ENCODE results near the gene FAN1. TPM values are rescaled to one million over a fixed set of nuclear protein-coding genes. Genes with fewer than 3 reads are reported as not detected.

Gene FAN1
- total and polyA plus RNA-seq, 2 experiments from 2014 or later, result 14.6 to 17.2 TPM

DNA sequence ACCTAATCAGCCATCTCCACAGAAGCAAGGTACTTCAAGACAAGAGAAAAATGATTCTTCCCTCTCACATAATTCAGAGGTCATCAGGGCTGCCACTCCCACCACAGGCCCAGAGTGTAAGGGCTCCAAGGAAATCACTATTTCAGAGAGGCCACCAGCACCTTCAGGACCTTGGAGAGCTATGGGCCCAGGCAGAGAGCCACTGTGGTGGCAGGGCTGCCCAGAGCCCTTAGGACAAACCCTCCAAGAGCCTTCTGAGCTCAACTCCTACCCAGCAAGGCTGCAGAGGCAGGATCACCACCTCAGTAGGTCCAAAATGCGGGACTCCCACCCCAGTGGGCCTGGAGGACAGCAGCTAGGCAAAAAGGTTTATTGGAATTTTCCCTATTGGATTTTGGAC lies 17.9 kb upstream of the FAN1 start:
- 13 to 33% methylated on average over 1 of the region's 1 CpG for WGBS, 2 experiments (ENCODE audit: low coverage in 1 of 2, low lambda C conversion rate in 2 of 2, missing lambda C conversion rate in 2 of 2)
- Histone ChIP-seq H3K4me2 (ENCODE audit: unreplicated experiment) (no peak overlapping the region), H2AFZ (no peak overlapping the region), H3K9me3 (ENCODE audit: low read depth) (no peaks in the 10 kb centered on the region), H3F3A (ENCODE audit: insufficient read depth) (no peaks in the 10 kb centered on the region), H3K4me3 (no peak overlapping the region), H3K9ac (no peak overlapping the region), H3K27me3 (replicated peaks; ENCODE audit: insufficient read depth) (no peaks in the 10 kb centered on the region), H3K27ac (no peak overlapping the region), H3K4me1 (ENCODE audit: insufficient read depth) (no peaks in the 10 kb centered on the region), H3K36me3 (ENCODE audit: low read depth) (no peaks in the 10 kb centered on the region), H3K9me2 (ENCODE audit: insufficient read depth) (no peaks in the 10 kb centered on the region), H4K20me1 (ENCODE audit: insufficient read depth) (no peaks in the 10 kb centered on the region), H3K79me2 (ENCODE audit: insufficient read depth) (no peaks in the 10 kb centered on the region)
- TF ChIP-seq EZH2phosphoT487 (IDR thresholded peaks at IDR 0.05; ENCODE audit: insufficient read depth, low read depth) (no peak), EZH2 (IDR thresholded peaks at IDR 0.05; ENCODE audit: insufficient read depth, poor library complexity, severe bottlenecking) (no peak)
- in situ Hi-C loops (cut with MboI), result no loop called here
- peak; percentile 43 for DNase-seq

DNA sequence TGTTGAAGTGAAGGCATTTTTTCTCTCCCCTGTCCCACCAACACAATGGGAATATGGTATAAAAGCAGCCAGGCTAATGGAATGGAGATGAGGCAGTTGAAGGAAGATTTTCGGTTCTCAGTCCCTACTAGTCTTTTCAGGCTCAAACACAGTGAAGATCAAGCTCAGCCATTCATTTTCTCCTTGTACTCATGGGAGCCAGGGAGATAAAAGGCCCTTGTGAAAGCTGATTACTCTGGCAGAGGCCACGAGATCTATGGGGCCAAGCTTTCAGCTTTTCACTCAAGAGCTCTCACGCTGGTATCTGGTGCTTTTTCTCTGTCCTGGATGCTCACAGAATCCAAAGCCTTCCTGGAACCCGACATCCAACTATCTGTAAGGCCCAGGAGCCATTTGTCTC lies 14.5 kb upstream of the FAN1 start:
- in situ Hi-C loops (cut with MboI), result no loop called here
- H2AFZ ChIP-seq, result no peak overlapping the region
- no peaks in the 10 kb centered on the region for H3K9me2 ChIP-seq (ENCODE audit: insufficient read depth)
- H3K9me3 ChIP-seq (ENCODE audit: low read depth), result no peaks in the 10 kb centered on the region
- no peaks in the 10 kb centered on the region for H4K20me1 ChIP-seq (ENCODE audit: insufficient read depth)
- no peaks in the 10 kb centered on the region for H3K79me2 ChIP-seq (ENCODE audit: insufficient read depth)
- no peak overlapping the region for H3K4me3 ChIP-seq
- WGBS, 2 experiments (ENCODE audit: low coverage in 1 of 2, low lambda C conversion rate in 2 of 2, missing lambda C conversion rate in 2 of 2), result 16 to 20% methylated on average over 4 of the region's 4 CpGs
- H3K27me3 ChIP-seq (replicated peaks; ENCODE audit: insufficient read depth), result no peaks in the 10 kb centered on the region
- no peaks in the 10 kb centered on the region for H3F3A ChIP-seq (ENCODE audit: insufficient read depth)
- H3K27ac ChIP-seq, result no peak overlapping the region
- no peak overlapping the region for H3K4me2 ChIP-seq (ENCODE audit: unreplicated experiment)
- no peak for DNase-seq
- TF ChIP-seq EZH2 (IDR thresholded peaks at IDR 0.05; ENCODE audit: insufficient read depth, poor library complexity, severe bottlenecking) (no peak), EZH2phosphoT487 (IDR thresholded peaks at IDR 0.05; ENCODE audit: insufficient read depth, low read depth) (no peak)
- no peaks in the 10 kb centered on the region for H3K36me3 ChIP-seq (ENCODE audit: low read depth)
- no peak overlapping the region for H3K9ac ChIP-seq
- H3K4me1 ChIP-seq (ENCODE audit: insufficient read depth), result 0 out of 2 replicates have a peak, but pooled peaks cover 3% of the 10 kb centered on the region

DNA sequence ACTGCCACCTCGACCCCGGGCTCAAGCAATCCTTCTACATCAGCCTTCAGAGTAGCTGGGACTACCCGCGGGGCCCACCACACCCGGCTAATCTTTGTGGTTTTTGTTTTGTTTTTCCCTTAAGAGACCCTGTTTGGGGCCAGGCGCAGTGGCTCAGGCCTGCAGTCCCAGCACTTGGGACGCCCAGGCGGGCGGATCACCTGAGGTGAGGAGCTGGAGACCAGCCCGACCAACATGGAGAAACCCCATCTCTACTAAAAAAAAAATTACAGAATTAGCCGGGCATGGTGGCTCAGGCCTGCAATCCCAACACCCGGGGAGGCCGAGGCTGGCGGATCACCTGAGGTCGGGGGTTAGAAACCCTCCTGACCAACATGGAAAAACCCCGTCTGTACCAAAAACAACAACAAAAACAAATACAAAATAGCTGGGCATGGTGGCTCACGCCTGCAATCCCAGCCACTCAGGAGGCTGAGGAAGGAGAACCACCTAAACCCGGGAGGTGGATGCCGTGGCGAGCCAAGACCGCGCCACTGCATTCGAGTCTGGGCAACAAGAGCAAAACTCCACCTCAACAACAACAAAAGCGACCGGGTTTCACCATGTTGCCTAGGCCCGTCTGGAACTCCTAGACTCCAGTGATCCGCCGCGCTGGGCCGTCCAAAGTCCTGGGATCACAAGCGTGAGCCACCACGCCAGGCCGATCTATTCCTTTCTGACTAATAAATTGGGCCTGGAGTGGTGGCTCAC lies 8.1 kb upstream of the FAN1 start:
- WGBS, 2 experiments (ENCODE audit: low coverage in 1 of 2, low lambda C conversion rate in 2 of 2, missing lambda C conversion rate in 2 of 2), result 88% methylated on average over 33 of the region's 33 CpGs
- no peak for TF ChIP-seq EZH2phosphoT487 (IDR thresholded peaks at IDR 0.05; ENCODE audit: insufficient read depth, low read depth)
- TF ChIP-seq EZH2 (IDR thresholded peaks at IDR 0.05; ENCODE audit: insufficient read depth, poor library complexity, severe bottlenecking), result no peak
- Histone ChIP-seq H3K9ac (no peak overlapping the region), H3F3A (ENCODE audit: insufficient read depth) (no peaks in the 10 kb centered on the region), H3K4me1 (ENCODE audit: insufficient read depth) (0 out of 2 replicates have a peak, but pooled peaks cover 3% of the 10 kb centered on the region), H2AFZ (no peak overlapping the region), H3K9me2 (ENCODE audit: insufficient read depth) (no peaks in the 10 kb centered on the region), H3K27me3 (replicated peaks; ENCODE audit: insufficient read depth) (no peaks in the 10 kb centered on the region), H3K4me3 (no peak overlapping the region), H3K27ac (no peak overlapping the region), H3K36me3 (ENCODE audit: low read depth) (no peaks in the 10 kb centered on the region), H3K79me2 (ENCODE audit: insufficient read depth) (no peaks in the 10 kb centered on the region), H3K9me3 (ENCODE audit: low read depth) (no peaks in the 10 kb centered on the region), H3K4me2 (ENCODE audit: unreplicated experiment) (no peak overlapping the region), H4K20me1 (ENCODE audit: insufficient read depth) (no peaks in the 10 kb centered on the region)
- no peak for DNase-seq
- in situ Hi-C loops (cut with MboI), result no loop called here

DNA sequence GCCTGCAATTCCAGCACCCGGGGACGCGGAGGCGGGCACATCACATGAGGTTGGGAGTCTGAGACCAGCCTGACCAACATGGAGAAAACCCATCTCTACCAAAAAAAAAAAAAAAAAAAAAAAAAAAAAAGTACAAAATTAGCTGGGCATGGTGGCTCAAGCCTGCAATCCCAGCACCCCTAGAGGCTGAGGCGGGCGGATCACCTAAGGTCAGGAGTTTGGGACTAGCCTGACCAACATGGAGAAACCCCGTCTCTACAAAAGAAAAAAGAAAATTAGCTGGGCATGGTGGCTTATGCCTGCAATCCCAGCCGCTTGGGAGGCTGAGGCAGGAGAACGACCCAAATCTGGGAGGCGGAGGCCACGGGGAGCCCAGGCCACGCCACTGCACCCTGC lies 7.5 kb upstream of the FAN1 start:
- Histone ChIP-seq H3K4me3 (no peak overlapping the region), H3F3A (ENCODE audit: insufficient read depth) (no peaks in the 10 kb centered on the region), H3K36me3 (ENCODE audit: low read depth) (no peaks in the 10 kb centered on the region), H3K79me2 (ENCODE audit: insufficient read depth) (no peaks in the 10 kb centered on the region), H3K9ac (no peak overlapping the region), H2AFZ (no peak overlapping the region), H4K20me1 (ENCODE audit: insufficient read depth) (no peaks in the 10 kb centered on the region), H3K9me2 (ENCODE audit: insufficient read depth) (no peaks in the 10 kb centered on the region), H3K4me2 (ENCODE audit: unreplicated experiment) (no peak overlapping the region), H3K4me1 (ENCODE audit: insufficient read depth) (0 out of 2 replicates have a peak, but pooled peaks cover 3% of the 10 kb centered on the region), H3K27ac (no peak overlapping the region), H3K9me3 (ENCODE audit: low read depth) (no peaks in the 10 kb centered on the region), H3K27me3 (replicated peaks; ENCODE audit: insufficient read depth) (no peaks in the 10 kb centered on the region)
- 93% methylated on average over 11 of the region's 12 CpGs for WGBS, 2 experiments (ENCODE audit: low coverage in 1 of 2, low lambda C conversion rate in 2 of 2, missing lambda C conversion rate in 2 of 2)
- no peak for DNase-seq
- no peak for TF ChIP-seq EZH2 (IDR thresholded peaks at IDR 0.05; ENCODE audit: insufficient read depth, poor library complexity, severe bottlenecking)
- TF ChIP-seq EZH2phosphoT487 (IDR thresholded peaks at IDR 0.05; ENCODE audit: insufficient read depth, low read depth), result no peak
- in situ Hi-C loops (cut with MboI), result no loop called here
